K562 (cell line): Measurements from ENCODE around the gene ZNF335. TPM values are rescaled to one million over a fixed set of nuclear protein-coding genes. Genes with fewer than 3 reads are reported as not detected.

Experiments
- ATAC-seq: fragments of 200-7000 bp; cut with Tn5 transposase; 3 replicates; pipeline ENCODE4 v1.9.1; 2020; ENCODE audit warnings: moderate library complexity
- BruUV-seq: library from RNA; stranded (reverse); fragments of 400-500 nt; replicated peaks from 2 replicates; lab custom pipeline; 2021; lab: Mats Ljungman, UMichigan
- CTCF ChIA-PET: fragments of 300-600 bp; formaldehyde crosslinking; extraction: SDS; loops from one replicate; lab custom pipeline; 2021; ENCODE audit warnings: low intra/inter-chr PET ratio; lab: Yijun Ruan, JAX
- POLR2A ChIA-PET: fragments of 300-600, 350-650 bp; sonication (Branson Sonifier 250); formaldehyde crosslinking; extraction: SDS; loops from one replicate; lab custom pipeline; 2021; ENCODE audit warnings: antibody characterized with exemption, inconsistent platforms; lab: Yijun Ruan, JAX
- DNase-seq, 4 experiments: peaks; one replicate each; pipeline versions ENCODE4 v3.0.0 to v3.0.0-alpha.2; 2011 to 2018; ENCODE audit warnings: low spot score in 3 of 4, mixed read lengths in 3 of 4; ENCODE audit errors: extremely low read depth in 1 of 4
- FAIRE-seq: peaks from 2 replicates; lab custom pipeline; 2011; peaks lifted over from hg19 to GRCh38; lab: Jason Lieb, UNC
- H2AFZ ChIP-seq: 2 replicates; pipeline ENCODE4 v1.6.0; 2011; ENCODE audit warnings: low read depth, low read length, control low read depth, inconsistent platforms
- H3K27ac ChIP-seq: fragments of 200-600 bp; 3 replicates; pipeline ENCODE4 v1.8.0; 2011; ENCODE audit warnings: low read depth, mild to moderate bottlenecking, control low read depth, inconsistent platforms, low read length, moderate library complexity, mixed read lengths; ENCODE audit errors: extremely low read depth
- H3K27me3 ChIP-seq, 2 experiments: fragments of 300-600 bp in 1 of 2; 2 replicates in 1 of 2; 3 replicates in 1 of 2; pipeline versions ENCODE4 v1.6.0 to v1.8.0; 2011; ENCODE audit warnings: inconsistent platforms in 2 of 2, low read length in 2 of 2, mild to moderate bottlenecking in 1 of 2, mixed read lengths in 1 of 2, moderate library complexity in 1 of 2; ENCODE audit not compliant: control insufficient read depth in 2 of 2, insufficient read depth in 2 of 2
- H3K36me3 ChIP-seq: fragments of 300-600 bp; 3 replicates; pipeline ENCODE4 v1.8.0; 2011; ENCODE audit warnings: mild to moderate bottlenecking, low read length, inconsistent platforms; ENCODE audit not compliant: control insufficient read depth, insufficient read depth
- H3K4me1 ChIP-seq, 2 experiments: fragments of 200-600 bp in 1 of 2; replicated peaks in 1 of 2; 2 replicates in 1 of 2; 3 replicates in 1 of 2; pipeline versions ENCODE4 v1.5.1 to v1.8.0; 2011; ENCODE audit warnings: inconsistent platforms in 2 of 2, low read length in 2 of 2, mild to moderate bottlenecking in 1 of 2, mixed read lengths in 1 of 2, moderate library complexity in 1 of 2; ENCODE audit not compliant: control insufficient read depth in 2 of 2, insufficient read depth in 2 of 2
- H3K4me2 ChIP-seq: 2 replicates; pipeline ENCODE4 v1.6.1; 2011; ENCODE audit warnings: low read length, control low read depth, inconsistent platforms, mixed read lengths; ENCODE audit not compliant: insufficient read depth
- H3K4me3 ChIP-seq: fragments of 200-600 bp; sonication (generic), shearing (Covaris generic); 2 replicates; pipeline ENCODE4 v1.5.1; 2016; ENCODE audit warnings: control low read depth, inconsistent platforms
- H3K79me2 ChIP-seq: fragments of 200-600 bp; 3 replicates; pipeline ENCODE4 v1.8.0; 2011; ENCODE audit warnings: low read length, inconsistent platforms; ENCODE audit not compliant: control insufficient read depth, insufficient read depth
- H3K9ac ChIP-seq, 2 experiments: 2 replicates each; pipeline versions ENCODE4 v1.6.0 to v1.6.1; 2011; ENCODE audit warnings: low read depth in 2 of 2, low read length in 2 of 2, control low read depth in 1 of 2, inconsistent platforms in 1 of 2, mild to moderate bottlenecking in 1 of 2, mixed read lengths in 1 of 2; ENCODE audit not compliant: insufficient read depth in 1 of 2
- H3K9me1 ChIP-seq: one replicate; pipeline ENCODE4 v1.6.0; 2011; ENCODE audit warnings: inconsistent platforms, mild to moderate bottlenecking, low read length, moderate library complexity; ENCODE audit not compliant: control insufficient read depth, insufficient read depth
- H3K9me3 ChIP-seq: replicated peaks from 2 replicates; pipeline ENCODE4 v1.5.1; 2011; ENCODE audit warnings: low read depth, low read length, inconsistent platforms; ENCODE audit not compliant: control insufficient read depth, insufficient read depth
- H4K20me1 ChIP-seq: replicated peaks from 2 replicates; pipeline ENCODE4 v1.6.1; 2011; ENCODE audit warnings: low read length, inconsistent platforms, mixed read lengths; ENCODE audit not compliant: control insufficient read depth, insufficient read depth
- CXXC5 ChIP-seq: fragments of 250-450 bp; sonication (Bioruptor Pico); IDR thresholded peaks from 2 replicates; pipeline ENCODE4 v1.8.0; 2022; ENCODE audit warnings: inconsistent platforms, mild to moderate bottlenecking, moderate library complexity
- HDAC2 ChIP-seq: fragments of 450-650 bp; IDR thresholded peaks from 2 replicates; pipeline ENCODE4 v1.6.1; 2016; ENCODE audit warnings: mild to moderate bottlenecking
- HNRNPH1 ChIP-seq: fragments of 200-400 bp; formaldehyde crosslinking; optimal IDR thresholded peaks from 2 replicates; pipeline ENCODE3; 2017; ENCODE audit warnings: low read depth, mild to moderate bottlenecking, low read length, moderate library complexity
- NFIX ChIP-seq: fragments of 250-450 bp; sonication (Bioruptor Pico); IDR thresholded peaks from 2 replicates; pipeline ENCODE4 v1.4.0; 2020; ENCODE audit warnings: low read depth, mild to moderate bottlenecking, moderate library complexity
- PREB ChIP-seq: sonication (generic); formaldehyde crosslinking; IDR thresholded peaks from 2 replicates; pipeline ENCODE4 v1.8.1; 2023; ENCODE audit warnings: mild to moderate bottlenecking, missing genetic modification reagents
- SPI1 ChIP-seq: IDR thresholded peaks from 2 replicates; pipeline ENCODE4 v1.6.1; 2011; ENCODE audit warnings: low read depth, low read length, control low read depth, borderline replicate concordance
- ZKSCAN8 ChIP-seq: fragments of 200-800 bp; sonication (Bioruptor generic); IDR thresholded peaks from 2 replicates; pipeline ENCODE4 v1.6.1; 2016; ENCODE audit warnings: missing genetic modification characterization, missing compliant biosample characterization
- ZNF830 ChIP-seq: fragments of 250-450 bp; sonication (Bioruptor Pico); IDR thresholded peaks from 2 replicates; pipeline ENCODE4 v1.5.0; 2021; ENCODE audit warnings: mild to moderate bottlenecking
- WGBS: fragments of 100-300 bp; shearing (Covaris generic); methylation state at CpG from one replicate; pipeline ENCODE4 v1.1.6; 2016; ENCODE audit warnings: low coverage, mixed read lengths; ENCODE audit not compliant: insufficient coverage; ENCODE audit errors: missing lambda C conversion rate; 5-methylcytosine and 5-hydroxymethylcytosine counted together
- in situ Hi-C: fragments of 300-500 bp; cut with MboI; formaldehyde crosslinking; loops from 4 replicates; pipeline ENCODE4 v1.15.0; 2018; ENCODE audit warnings: inconsistent platforms, mixed read lengths
- intact Hi-C: fragments of 100-400 bp; cut with micrococcal nuclease; formaldehyde crosslinking; loops from 2 replicates; pipeline ENCODE4 v1.14.2; 2022
- polyA plus RNA-seq, 8 experiments: library from polyadenylated mRNA; depleted of rRNA in 4 of 8; stranded (reverse) in 5 of 8; unstranded in 3 of 8; fragments of >200 nt; fragmentation: Nextera tagmentation in 2 of 8; fragmentation: Illumina TruSeq in 1 of 8; extraction: Ambion mirVana in 2 of 8; extraction: Trizol in 1 of 8; gene quantifications; 2 replicates each; pipeline versions ENCODE4 v1.2.1 to v1.2.3, GENCODE V29; 2011 to 2014; ENCODE audit warnings: inconsistent platforms in 1 of 8, missing spikeins in 1 of 8
- total RNA-seq, 7 experiments: library from RNA; depleted of rRNA in 6 of 7; stranded (reverse); fragments of >200 nt in 6 of 7; fragmentation: Illumina TruSeq in 2 of 7; extraction: Trizol in 2 of 7; gene quantifications; 2 replicates each; pipeline versions ENCODE4 v1.2.1 to v1.2.3, GENCODE V29; 2011 to 2021; ENCODE audit warnings: low replicate concordance in 1 of 7
- TF ChIP-seq, protein P1 (sequence below), 2 experiments: IDR thresholded peaks; 2 replicates each; pipeline ENCODE4 v1.6.1; 2011; ENCODE audit warnings: borderline replicate concordance in 1 of 2, control low read depth in 1 of 2, low read depth in 1 of 2, low read length in 1 of 2, mild to moderate bottlenecking in 1 of 2, mixed read lengths in 1 of 2, moderate library complexity in 1 of 2; ENCODE audit not compliant: insufficient read depth in 1 of 2, insufficient read length in 1 of 2, poor library complexity in 1 of 2, severe bottlenecking in 1 of 2; ENCODE audit errors: extremely low read depth in 1 of 2
- TF ChIP-seq, protein P2 (sequence below): IDR thresholded peaks from 3 replicates; pipeline ENCODE4 v1.6.1; 2011; ENCODE audit warnings: borderline replicate concordance, mild to moderate bottlenecking; ENCODE audit not compliant: insufficient read length, insufficient read depth

ZNF335 gene
- total and polyA plus RNA-seq, 9 of the 15 experiments (the other 6 are each of a cell fraction or from before 2014, with no cell fraction given) = 0.39 to 16.0 (median 7.6) TPM

DNA sequence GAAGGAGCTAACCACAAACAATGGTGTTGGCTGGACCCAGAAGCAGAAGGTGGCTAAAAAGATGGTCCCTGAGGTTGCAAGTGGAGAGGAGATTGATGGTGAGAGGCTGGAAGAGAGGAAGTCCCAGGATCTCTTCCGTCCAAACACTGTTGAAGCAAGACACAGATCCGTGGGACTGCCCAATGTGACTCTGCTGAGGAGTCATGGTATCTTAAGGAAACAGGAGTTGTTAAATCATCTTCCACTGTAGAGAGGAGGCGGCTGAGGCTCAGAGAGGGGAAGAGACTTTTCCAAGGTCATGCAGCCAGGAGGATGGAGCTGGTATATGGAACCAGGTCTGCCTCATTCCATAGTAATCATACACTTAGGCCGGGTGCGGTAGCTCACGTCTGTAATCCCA lies 4.1 kb upstream of the ZNF335 start:
- BruUV-seq = no TSS peak
- no peaks in the 10 kb centered on the region for H3K36me3 ChIP-seq
- CTCF ChIA-PET = no interaction called here
- peaks cover 4% of the 10 kb centered on the region; the same call in 2 of the 3 replicates for H3K79me2 ChIP-seq
- intact Hi-C loops = loop anchor here (10.0 kb wide), 1 partner anchor 611 kb away; the partner anchor contains the start of gene SYS1
- 0 out of 3 replicates have a peak overlapping the region, but pooled peaks have one; percentile 2 for H3K27ac ChIP-seq
- no peaks in the 10 kb centered on the region for H3K9me1 ChIP-seq
- peak overlapping the region; percentile 1; the same call in 1 of the 2 replicates for H3K4me2 ChIP-seq
- 46% methylated on average over 6 of the region's 6 CpGs for WGBS
- no peaks in the 10 kb centered on the region for H3K9me3 ChIP-seq
- peak overlapping the region; percentile 82 for H2AFZ ChIP-seq
- H3K4me3 ChIP-seq = no peak overlapping the region
- H4K20me1 ChIP-seq = no peaks in the 10 kb centered on the region
- in situ Hi-C loops = no loop called here
- no peaks in the 10 kb centered on the region for H3K27me3 ChIP-seq
- POLR2A ChIA-PET = interaction anchor here (0.6 to 0.7 kb wide), 2 partner anchors 9 to 40 kb away, joined by 3 read pairs; no protein-coding TSS in a partner anchor
- FAIRE-seq (no peak), DNase-seq (peak in 1 of 4 experiments; percentile 38), ATAC-seq (no peak)
- H3K9ac ChIP-seq = no peak overlapping the region; a peak in 1 of 4 replicates
- peaks cover 8 to 24% of the 10 kb centered on the region in 2 experiments for H3K4me1 ChIP-seq
- TF ChIP-seq NFIX = no peak
- TF ChIP-seq SPI1 = peak; percentile 73; the same call in 1 of the 2 replicates

DNA sequence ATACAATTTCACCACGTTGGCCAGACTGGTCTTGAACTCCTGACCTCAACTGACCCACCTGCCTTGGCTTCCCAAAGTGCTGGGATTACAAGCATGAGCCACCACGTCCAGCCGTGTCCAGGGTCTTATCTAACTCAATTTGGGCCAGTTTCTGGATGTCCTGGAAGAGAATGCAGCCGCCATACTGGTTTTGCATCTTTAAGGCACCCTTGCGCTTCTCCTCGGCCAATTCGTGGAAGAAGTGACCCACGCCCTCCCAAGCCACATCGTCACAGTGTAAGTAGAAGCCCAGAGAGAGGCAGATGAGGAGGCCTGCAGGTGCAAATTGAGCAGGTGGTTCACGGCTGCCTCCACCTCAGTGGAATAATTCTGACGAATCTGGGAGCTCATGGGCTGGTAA lies 3.7 kb upstream of the ZNF335 start:
- WGBS = 49% methylated on average over 11 of the region's 11 CpGs
- peak overlapping the region in 1 of 2 experiments; percentile 29; a peak in 1 of 4 replicates for H3K9ac ChIP-seq
- ATAC-seq (no peak), FAIRE-seq (no peak), DNase-seq (no peak)
- H3K4me2 ChIP-seq = 0 out of 2 replicates have a peak overlapping the region, but pooled peaks have one; percentile 1
- no peaks in the 10 kb centered on the region for H3K9me3 ChIP-seq
- H2AFZ ChIP-seq = peak overlapping the region; percentile 82
- H4K20me1 ChIP-seq = no peaks in the 10 kb centered on the region
- H3K27me3 ChIP-seq = no peaks in the 10 kb centered on the region
- POLR2A ChIA-PET = no interaction called here
- no peak overlapping the region for H3K4me3 ChIP-seq
- peaks cover 8% of the 10 kb centered on the region for H3K79me2 ChIP-seq
- no peaks in the 10 kb centered on the region for H3K36me3 ChIP-seq
- H3K9me1 ChIP-seq = no peaks in the 10 kb centered on the region
- in situ Hi-C loops (no loop called here), intact Hi-C loops (loop anchor here (10.0 kb wide), 1 partner anchor 611 kb away; the partner anchor contains the start of gene SYS1)
- no TSS peak for BruUV-seq
- 0 out of 3 replicates have a peak overlapping the region, but pooled peaks have one; percentile 2 for H3K27ac ChIP-seq
- CTCF ChIA-PET = no interaction called here
- peaks cover 8 to 26% of the 10 kb centered on the region in 2 experiments for H3K4me1 ChIP-seq
- no peak for TF ChIP-seq ZNF830 (CRISPR knock-in tag)
- TF ChIP-seq HNRNPH1 = no peak
- TF ChIP-seq HDAC2 = no peak
- TF ChIP-seq, protein P1, sequence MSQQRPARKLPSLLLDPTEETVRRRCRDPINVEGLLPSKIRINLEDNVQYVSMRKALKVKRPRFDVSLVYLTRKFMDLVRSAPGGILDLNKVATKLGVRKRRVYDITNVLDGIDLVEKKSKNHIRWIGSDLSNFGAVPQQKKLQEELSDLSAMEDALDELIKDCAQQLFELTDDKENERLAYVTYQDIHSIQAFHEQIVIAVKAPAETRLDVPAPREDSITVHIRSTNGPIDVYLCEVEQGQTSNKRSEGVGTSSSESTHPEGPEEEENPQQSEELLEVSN (IDR thresholded peaks at IDR 0.05; ENCODE audit: borderline replicate concordance in 1 of 2, extremely low read depth in 1 of 2, insufficient read depth in 1 of 2, insufficient read length in 1 of 2, low read depth in 1 of 2, low read length in 1 of 2, poor library complexity in 1 of 2, severe bottlenecking in 1 of 2) = no peak
- no peak for TF ChIP-seq ZKSCAN8 (CRISPR knock-in tag)
- no peak for TF ChIP-seq CXXC5
- TF ChIP-seq, protein P2, sequence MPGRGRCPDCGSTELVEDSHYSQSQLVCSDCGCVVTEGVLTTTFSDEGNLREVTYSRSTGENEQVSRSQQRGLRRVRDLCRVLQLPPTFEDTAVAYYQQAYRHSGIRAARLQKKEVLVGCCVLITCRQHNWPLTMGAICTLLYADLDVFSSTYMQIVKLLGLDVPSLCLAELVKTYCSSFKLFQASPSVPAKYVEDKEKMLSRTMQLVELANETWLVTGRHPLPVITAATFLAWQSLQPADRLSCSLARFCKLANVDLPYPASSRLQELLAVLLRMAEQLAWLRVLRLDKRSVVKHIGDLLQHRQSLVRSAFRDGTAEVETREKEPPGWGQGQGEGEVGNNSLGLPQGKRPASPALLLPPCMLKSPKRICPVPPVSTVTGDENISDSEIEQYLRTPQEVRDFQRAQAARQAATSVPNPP = no peak
- TF ChIP-seq PREB (CRISPR knock-in tag) = no peak
